HG03432 (cell line): ENCODE data around the gene UNKL.

Experiments
- ATAC-seq: cut with Tn5 transposase; IDR thresholded peaks from one replicate; pipeline ENCODE4 v1.9.1; 2021; ENCODE audit warnings: mild to moderate bottlenecking, moderate library complexity; ENCODE audit not compliant: unreplicated experiment

Gene UNKL

DNA sequence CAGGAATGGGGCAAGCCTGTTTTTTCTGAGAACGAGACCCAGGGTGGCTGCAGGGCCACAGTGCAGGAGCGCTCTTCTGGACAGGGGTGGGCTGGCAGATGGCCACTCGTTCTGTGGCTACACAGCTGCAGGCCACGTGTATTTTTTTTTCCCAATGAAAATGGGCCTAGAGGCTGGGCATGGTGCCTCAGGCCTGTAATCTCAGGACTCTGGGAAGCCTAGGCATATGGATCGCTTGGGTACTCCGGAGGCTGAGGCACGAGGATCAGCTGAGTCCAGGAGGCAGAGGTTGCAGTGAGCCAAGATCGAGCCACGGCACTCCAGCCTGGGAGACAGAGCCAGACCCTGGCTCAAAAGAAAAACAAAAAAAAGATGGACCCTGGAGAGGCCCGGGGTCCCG, 6.8 kb downstream of the UNKL start:
- peak; percentile 10 for ATAC-seq

GRCh38 chr16:1403733-1404132, 10.8 kb downstream of the UNKL start:
- no peak for ATAC-seq

- no peak for ATAC-seq
These were observed 11.5 kb downstream of the UNKL start for GRCh38 chr16:1403036-1403435.

- no peak for ATAC-seq
These were observed 12.7 kb downstream of the UNKL start for GRCh38 chr16:1401758-1402154.

DNA sequence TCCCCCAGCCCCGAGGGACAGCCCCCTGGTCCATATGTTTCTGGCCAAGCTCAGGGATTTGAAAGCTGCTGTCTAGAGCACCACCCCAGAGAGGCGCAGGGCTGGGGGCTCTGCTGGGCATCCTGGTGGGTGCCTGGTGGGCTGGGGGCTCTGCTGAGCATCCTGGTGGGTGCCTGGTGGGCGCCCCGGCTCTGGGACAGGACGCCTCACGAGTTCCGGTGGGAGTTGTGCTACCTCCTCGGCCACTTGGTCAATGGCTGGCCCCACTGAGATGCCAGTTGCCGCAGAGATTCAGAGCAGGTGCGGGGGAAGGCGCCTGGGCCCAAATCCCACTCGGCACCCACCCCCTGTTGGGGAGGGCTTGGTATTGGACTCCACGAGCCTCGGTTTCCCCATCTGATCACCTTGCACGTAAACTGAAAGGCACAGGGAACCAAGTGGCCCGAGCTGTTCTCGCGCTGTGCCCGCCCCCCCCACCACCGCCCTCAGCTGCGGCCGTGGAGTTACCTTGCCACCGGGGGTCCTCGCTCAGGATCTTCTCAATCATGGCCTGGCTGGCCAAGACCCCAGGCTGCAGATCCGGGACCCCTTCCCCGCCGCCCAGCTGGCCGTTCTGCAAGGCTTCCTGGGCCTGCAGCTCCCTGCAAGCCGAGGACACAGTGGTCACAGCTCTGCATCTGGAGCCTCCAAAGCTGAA, 13.3 kb downstream of the UNKL start:
- ATAC-seq, result no peak

DNA sequence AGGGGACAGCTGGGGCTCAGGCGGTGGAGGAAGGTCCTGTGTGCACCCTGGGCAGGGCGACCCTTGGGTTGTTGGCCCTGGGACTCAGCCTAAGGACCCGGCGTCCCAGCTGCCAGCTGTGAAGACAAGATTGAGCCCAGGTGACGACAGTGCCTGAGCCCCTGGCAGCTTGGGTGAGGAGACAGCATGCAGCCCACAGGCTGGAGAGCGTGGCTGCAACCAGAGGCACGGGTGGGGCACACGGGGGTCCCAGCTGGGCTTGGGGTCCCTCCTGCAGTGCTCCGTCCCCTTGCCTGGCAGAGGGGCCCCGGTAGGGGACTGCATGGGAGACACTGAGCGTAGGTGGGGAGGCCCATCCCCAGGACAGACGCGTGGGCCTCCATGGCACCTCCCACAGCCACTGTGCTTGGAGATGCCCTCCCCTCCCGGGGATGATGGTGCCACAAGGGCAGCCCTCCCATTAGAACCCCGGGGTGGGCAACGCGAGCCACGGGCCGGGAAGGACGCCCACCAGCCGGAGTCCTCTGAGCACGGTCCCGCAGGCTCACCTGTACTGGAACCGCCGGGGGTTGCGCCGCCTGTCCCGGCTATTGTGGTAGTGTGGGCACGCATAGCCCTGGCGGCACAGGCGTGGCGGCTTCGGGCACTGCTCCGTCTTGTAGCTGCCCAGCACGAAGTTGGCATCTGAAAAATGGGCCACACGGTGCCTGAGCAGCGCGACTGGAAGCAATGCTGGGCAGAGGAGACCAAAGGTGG, 15.5 kb downstream of the UNKL start:
- ATAC-seq, result no peak

DNA sequence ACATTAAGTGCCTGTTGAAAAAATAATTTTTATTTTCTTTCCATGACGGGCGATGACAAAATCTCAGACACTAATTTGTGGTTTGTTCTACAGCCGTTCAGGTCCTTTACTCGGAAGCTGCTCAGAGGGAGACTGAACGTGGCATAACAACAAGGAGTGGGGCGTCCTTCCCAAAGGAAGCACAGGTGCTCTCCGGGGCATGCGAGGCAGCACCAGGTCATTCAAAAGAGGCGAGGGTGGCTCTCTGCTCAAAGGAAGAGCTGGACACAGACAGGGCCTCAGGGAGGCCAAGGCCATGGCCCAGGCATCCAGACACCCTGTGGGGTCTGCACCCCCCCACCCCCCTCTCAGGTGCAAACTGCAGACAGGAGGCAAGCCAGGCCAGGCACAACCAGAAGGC, 16.2 kb downstream of the UNKL start:
- ATAC-seq, result no peak

GRCh38 chr16:1397779-1398178, 16.7 kb downstream of the UNKL start:
- ATAC-seq, result no peak

DNA sequence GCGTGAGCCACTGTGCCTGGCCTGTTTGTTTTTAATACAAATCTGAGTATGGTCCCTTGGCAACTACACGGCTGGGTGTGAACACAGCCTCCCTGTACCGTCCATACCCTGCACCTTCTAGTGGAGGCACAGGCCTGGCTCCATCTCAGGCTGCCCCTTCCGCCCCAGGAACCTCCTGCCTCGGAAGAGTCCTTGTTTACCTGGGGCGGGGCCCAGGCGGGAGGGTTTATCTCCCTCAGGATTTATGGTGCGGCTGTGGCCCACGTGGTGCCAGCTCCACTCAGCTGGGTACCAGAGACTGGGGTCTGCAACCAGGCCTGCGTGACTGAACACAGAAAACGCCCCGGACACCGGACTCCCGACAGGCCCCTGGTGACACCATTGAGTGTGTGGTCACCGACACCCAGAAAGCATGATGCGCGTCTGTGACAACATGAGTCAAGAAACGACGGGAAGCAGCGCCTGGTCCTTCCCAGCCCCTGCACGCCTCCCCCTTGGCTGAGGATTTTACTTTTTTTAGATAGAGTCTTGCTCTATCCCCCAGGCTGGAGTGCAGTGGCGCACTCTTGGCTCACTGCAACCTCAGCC, 19.0 kb downstream of the UNKL start:
- ATAC-seq, result no peak

DNA sequence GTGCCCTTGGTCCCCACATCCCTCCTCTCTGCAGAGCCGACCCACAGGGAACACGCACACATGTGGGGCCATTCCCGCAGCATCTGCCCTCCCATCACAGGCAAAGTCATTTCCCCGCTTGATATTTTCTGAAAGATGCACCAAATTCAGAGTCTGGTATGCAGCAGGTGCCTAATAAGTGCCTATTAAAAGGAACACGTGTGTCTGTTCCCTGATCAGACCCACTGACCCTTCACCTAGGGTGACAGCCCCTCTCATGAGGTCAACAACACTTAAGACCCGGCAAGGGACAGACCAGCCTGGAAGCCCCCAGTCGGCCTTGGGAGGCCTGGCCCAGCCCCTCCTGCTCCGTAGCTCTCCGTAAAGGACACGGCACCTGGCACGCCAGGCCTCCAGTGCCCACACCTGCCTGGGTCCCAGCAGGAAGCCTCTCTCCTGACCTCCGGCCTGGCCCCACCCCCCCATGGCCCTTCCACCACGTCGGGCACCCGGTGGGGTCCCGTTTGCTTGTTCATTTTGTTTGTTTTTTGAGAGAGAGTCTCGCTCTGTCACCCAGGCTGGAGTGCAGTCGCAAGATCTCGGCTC, 20.0 kb downstream of the UNKL start:
- no peak for ATAC-seq

DNA sequence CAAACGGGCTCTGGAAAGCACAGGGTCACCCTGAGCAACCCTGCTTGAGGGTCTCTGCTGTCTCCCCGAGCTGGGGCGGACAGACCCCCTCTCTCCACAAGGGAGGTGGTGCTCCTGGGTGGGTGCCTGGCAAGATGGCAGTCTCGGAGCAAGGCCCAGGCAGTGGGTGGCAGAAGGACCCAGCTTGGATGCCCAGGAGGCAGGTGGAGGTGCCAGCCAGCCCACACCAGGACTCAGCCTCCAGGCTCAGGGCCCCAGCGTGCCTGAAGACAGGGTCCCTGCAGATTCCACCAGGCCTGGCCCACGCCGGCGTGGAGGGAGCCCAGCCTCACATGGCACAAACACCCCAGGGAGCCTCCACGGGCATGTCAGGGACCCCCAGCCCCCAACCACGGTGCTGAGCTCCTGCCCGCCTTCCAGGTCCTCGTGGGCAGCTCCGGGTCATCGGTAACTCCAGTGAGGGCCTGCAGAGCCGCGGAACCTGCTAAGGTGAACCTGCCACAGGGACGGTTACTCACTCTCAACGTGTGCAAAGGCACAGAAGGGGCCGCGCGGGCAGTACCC, 20.8 kb downstream of the UNKL start:
- no peak for ATAC-seq

DNA sequence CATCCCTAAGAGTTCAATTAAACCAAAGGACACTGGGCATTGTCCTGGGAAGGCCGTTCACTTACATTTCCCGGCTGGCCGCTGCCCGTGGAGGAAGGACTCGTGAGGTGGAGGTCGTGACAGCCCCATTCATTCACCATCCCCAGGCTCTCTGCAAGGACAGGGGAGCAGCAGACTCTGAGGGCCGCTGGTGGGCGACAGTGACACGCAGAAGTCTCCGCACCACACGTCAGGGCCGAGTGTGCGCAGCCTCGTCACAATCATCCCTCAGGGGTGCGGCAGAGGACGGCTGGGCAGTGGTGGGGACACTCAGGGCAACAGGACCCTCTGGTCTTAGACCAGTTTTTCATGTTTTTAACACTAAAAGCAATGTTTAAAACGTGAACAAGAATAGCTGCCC, 21.7 kb downstream of the UNKL start:
- ATAC-seq, result no peak

GRCh38 chr16:1390239-1390779, 24.2 kb downstream of the UNKL start:
- no peak for ATAC-seq

GRCh38 chr16:1389762-1390161, 24.7 kb downstream of the UNKL start:
- ATAC-seq, result no peak

GRCh38 chr16:1387331-1387730, 27.2 kb downstream of the UNKL start:
- no peak for ATAC-seq

DNA sequence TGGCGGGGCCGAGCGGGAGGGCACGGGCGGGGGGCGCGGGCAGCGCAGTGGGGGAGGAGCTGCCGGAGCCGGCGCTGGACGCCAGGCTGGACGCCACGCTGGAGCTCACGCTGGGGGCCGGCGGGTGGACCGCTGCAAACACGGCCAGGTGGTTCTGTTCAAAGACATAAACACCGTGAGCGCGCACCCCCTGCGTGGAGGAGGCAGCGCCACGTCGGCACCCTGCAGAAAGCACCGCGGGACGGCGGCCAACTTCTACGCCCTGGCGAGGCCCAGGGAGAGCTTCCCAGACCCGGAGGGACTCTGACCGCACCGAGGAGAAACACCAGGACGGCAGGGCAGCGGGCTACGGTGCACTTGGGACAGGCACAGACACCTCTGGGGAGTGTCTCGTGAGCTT, 29.3 kb downstream of the UNKL start:
- ATAC-seq, result no peak

DNA sequence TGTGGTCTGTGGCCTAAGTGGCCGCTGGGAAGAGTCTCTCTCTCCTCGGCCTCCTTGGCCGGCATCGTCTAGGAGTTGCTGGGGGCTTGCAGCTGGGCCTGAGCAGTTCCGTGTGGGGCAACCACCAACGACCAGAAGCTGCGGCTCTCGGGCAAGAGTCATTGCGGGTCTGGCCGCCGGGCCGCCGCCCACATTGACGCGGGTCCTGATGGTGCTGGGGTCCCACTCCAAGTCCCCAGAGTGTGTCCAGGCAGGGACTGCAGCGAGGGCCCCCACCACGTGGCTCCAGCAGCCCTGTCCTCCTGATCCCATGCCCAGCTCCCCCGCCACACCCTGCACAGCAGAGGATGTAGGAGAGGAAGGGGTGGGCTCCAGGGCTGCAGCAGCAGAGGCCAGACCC, 30.9 kb downstream of the UNKL start:
- ATAC-seq, result no peak

GRCh38 chr16:1381612-1382406, 32.7 kb downstream of the UNKL start:
- no peak for ATAC-seq

GRCh38 chr16:1380195-1380594, 34.3 kb downstream of the UNKL start:
- no peak for ATAC-seq

GRCh38 chr16:1379304-1380076, 35.0 kb downstream of the UNKL start:
- ATAC-seq, result peak; percentile 35
